Stimulated activated CD4-positive, alpha-beta T cell treated with anti-CD3 and anti-CD28 coated beads, Interleukin-1b, Interleukin-23, amount 100 ng/mL, for 48 hours (primary cell): Measurements from ENCODE around the gene U2AF1L4.
A peak's percentile ranks its signal among the peaks of the same experiment; 100 is the strongest.
"Not testable (repeated sequence)": the region's sequence is repeated elsewhere in the genome, so short reads cannot be mapped to it uniquely, and the experiment has no call there.

Experiments used
- DNase-seq: peaks from one replicate; pipeline ENCODE4 v3.0.0-alpha.2; 2020

U2AF1L4 gene

DNA sequence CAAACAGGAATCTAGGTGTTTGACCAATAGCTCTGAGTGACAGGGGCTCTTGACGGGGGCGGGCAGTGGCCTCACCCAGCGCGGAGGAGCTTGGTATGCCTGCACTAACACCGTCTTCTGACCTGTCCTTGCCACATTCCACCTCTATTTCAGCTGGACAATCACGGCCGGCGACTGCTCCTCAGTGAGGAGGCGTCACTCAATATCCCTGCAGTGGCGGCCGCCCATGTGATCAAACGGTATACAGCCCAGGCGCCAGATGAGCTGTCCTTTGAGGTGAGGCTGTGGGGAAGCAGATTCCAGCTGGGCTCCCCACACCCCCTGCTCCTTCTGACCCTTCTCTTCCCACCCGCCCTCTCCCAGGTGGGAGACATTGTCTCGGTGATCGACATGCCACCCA is 34.8 kb upstream of the U2AF1L4 start:
- DNase-seq, result no peak

DNA sequence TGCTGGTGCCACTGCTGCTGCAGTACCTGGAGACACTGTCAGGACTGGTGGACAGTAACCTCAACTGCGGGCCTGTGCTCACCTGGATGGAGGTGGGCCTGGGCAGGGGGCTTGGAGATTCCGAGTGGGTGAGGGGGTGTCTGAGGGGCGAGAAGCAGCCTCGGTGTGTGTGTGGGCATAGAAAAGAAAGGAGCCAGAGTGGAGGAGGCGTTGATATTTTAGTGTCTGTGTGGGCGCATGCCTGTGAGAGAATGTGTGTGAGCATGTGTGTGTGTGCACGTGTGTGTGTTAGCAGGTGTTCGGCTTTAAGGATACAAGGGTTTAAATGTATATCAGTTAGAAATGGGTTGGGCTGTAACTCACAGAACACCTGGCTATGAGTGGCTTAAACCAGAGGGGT is 33.8 kb upstream of the U2AF1L4 start:
- no peak for DNase-seq

DNA sequence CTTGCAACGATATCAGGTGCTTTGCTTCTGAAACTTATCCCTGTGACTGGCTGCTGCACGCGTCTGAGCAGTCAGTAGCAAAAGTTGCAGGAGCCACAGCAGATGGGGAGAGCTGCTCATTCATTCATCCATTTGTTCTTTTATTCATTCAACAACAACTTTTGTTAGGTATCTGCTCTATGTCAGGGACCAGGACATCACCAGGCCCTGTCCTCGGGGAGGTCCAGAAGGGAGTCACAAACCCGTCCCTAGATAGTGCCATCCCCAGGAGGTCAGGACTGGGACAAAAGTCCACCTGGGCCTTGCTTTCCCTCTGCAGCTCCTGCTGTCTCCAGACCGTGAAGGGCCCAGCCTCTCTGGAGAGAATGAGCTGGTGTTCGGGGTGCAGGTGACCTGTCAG is 32.7 kb upstream of the U2AF1L4 start:
- DNase-seq, result no peak

DNA sequence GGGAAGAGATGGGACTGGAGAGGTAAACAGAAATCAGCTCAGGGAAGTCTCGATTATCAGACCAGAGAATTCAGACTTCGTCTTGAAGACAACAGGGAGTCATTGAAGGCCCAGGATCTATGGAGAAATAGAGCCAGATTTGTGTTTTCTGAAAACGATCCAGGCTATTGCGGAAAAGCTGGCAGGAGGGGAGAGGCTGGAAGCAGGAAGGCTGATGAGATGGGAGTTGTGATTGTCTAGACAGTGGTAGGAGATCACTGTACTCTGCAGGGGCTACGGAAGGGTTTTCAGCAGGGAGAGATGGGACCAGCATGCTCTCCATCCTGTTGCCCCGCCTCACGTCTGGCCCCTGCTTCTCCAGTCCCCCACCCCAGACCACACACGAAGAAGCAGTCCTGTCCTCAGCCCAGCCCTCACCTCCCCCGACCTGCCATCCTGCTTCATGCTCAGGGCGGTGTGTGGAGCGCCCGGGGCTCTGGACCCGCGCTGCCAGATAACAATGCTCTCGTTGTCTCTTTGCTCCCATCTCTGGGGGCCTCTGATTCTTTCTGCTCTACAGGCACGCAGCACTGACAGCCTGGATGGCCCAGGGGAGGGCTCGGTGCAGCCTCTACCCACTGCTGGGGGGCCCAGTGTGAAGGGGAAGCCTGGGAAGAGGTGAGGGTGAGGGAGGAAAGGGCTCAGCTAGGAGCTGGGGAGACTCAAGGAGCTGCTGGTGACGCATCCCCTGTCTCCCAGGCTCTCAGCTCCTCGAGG is 32.0 kb upstream of the U2AF1L4 start:
- no peak for DNase-seq

DNA sequence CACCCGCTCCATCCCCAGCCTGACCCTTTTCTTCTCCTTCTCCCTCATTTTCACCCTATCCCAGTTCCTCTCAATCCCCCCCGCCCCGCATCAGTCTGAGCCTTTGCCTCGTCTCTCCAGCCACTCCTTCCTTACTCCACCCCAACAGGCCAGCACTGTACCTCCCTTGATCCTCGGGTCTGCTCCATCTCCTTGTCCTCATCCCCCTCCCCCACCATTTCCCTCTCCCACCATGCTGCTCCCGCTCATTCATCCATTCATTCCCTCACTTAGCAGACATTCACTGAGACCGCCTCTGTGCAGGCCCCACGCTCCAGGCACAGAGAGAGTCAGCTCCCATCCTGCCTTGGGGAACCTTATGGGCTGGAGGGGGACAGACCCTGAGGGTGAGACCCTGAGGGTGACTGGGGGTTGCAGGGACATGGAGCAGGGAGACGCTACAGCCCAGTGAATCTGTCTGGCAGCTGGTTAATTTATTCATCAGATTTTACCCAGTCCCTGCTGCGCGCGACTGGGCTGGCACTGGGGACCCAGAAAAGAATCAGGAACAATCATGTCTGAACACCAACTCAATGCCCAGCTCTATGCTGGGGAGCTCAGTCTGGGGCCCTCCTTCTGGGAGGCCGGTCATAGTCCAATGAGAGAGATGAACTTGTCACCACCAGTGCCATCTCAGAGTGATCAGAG is 31.0 kb upstream of the U2AF1L4 start:
- DNase-seq, result no peak

DNA sequence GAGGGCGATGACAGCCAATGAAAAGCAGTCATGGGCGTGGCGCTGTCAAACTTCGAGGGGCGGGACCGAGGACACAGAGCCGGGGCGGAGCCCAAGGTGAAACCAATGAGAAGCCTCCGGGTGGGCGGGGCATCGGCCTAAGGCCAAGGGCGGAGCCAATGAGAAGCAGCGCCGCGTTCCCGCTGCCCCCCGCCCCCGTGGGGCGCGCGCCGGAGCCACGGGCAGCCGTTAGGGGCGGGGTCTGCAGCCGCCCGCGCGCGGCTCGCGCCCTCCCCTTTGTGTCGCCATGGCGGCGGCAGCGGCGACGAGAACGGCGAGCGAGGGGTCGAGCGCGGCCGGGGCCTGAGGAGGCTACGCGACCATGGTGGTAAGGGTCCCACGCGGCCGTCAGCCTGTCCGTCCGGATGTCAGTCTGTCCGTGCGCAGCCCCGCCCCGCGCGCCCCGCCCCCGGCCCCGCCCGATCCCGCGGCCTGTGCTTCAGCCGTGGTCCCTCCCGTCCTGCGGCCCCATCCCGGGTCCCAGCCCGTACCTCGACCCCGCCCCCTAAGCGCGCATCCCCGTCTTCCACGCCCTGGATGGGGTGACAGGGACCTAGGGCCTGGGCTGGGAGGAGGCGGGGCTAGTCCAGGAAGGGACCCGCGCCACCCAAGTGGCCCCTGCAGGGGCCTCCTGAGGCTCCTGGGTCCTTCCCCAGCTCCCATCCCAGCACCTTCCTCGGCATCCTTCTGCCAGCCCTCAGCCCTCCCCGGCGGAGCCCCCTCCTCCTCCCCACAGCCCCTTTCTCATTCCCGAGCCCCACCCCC is 30.3 kb upstream of the U2AF1L4 start, which contains the start of gene ARHGAP33:
Gene ARHGAP33, plus strand, starts transcription at position 267 of the 804 bp plus-strand sequence. Its CDS starts 95 bp downstream, at position 362.
- DNase-seq, result peak; percentile 99

DNA sequence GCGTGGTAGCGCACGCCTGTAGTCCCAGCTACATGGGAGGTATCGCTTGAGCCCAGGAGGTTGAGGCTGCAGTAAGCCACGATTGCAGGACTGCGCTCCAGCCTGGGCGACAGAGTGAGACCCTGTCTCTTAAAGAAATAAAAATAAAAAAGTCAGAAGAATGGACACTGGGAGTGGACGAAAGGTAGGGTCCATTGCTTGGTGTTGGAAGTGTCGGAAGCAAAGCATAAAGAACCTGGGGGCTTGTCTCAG is 29.8 kb upstream of the U2AF1L4 start:
- DNase-seq, result no peak

DNA sequence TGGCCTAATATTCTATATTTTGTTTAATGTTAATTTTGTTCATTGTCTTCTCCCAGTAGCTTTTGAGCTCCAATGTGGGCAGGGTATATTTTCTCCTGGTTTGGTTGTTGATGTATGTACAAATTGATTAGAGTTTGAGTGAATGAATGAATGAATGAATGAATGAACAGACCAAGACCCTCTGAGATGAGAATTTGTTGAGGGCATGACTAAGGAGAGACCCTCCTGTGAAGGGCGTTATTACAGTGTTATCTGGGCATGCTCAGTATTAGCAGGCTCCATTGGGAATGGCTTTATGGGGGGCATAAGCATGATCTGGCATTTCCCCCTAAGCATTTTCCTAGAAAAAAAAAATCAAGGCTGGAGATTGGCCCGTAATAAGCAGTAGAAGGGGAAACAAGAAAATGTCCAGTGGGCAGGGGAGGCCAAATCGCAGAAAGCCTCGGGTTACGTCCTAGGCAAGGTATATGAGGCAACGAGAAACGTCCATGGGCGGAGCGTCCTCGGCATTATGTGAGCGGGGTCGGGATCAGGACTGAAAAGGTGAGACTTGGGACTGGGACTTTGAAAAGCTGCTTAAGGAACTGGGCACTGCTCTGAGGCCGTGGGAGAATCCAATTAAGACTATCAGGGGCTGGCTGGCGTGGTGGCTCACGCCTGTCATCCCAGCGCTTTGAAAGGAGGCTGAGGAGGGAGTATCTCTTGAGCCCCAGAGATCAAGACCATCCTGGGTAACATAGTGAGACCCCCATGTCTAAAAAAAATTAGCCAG is 29.2 kb upstream of the U2AF1L4 start:
- DNase-seq, result no peak

DNA sequence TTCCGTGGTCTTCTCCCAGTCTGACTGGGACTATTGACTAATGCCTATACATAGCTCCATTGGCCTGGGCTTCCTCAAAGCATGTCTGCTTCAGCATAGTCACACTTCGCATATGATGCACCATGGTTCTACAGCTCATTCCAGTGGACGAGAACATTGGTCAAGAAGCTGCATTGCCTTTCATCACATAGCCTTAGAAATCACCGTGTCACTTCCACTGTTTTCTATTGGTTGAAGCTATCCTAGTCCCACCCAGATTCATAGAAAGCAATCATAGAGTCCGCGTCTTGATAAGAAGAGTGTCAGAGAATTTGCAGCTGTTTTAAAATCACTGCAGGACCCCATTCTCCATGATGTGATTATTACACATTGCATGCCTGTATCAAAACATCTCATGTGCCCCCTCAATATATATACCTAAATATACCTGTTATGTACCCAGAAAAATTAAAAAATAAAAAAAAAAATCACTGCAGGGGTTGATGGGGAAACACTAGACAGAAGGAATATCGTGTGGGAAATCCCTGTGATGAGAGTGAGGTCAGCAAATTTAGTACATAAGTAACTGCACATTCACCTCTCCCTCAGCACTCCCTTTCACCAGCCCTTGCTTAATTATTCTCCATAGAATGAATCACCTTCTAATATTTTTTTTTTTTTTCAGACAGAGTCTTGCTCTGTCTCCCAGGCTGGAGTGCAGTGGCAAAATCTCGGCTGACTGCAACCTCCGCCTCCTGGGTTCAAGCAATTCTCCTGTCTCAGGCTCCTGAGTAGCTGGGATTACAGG is 28.0 kb upstream of the U2AF1L4 start:
- DNase-seq, result no peak

DNA sequence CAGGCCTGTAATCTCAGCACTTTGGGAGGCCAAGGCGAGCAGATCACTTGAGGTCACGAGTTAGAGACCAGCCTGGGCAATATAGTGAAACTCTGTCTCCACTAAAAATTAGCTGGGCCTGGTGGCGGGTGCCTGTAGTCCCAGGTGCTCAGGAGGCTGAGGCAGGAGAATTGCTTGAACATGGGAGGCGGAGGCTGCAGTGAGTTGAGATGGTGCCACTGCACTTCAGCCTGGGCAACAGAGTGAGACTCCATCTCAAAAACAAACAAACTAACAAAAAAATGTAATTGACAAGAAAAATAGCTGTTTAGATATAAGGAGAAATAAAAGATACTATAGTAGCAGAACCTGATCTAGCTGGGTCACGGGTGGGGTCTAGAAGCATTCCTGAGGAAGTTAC is 27.1 kb upstream of the U2AF1L4 start:
- DNase-seq, result not testable (repeated sequence)

DNA sequence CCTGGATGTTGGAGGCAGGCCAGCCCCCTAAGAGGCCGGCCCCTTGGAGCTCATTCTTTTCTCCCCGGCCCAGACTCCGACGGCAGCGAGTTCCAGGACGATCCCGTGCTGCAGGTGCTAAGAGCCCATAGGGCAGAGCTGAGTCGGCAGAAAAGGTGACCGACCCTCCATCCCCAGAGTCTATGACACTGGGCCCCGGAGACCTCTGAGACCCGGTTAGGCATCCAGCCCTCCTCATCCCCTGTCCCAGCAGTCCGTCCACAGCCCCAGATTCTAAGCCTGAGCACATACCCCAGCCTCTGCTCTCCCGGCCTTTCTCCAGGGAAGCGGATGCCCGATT is 22.8 kb upstream of the U2AF1L4 start:
- DNase-seq, result no peak

DNA sequence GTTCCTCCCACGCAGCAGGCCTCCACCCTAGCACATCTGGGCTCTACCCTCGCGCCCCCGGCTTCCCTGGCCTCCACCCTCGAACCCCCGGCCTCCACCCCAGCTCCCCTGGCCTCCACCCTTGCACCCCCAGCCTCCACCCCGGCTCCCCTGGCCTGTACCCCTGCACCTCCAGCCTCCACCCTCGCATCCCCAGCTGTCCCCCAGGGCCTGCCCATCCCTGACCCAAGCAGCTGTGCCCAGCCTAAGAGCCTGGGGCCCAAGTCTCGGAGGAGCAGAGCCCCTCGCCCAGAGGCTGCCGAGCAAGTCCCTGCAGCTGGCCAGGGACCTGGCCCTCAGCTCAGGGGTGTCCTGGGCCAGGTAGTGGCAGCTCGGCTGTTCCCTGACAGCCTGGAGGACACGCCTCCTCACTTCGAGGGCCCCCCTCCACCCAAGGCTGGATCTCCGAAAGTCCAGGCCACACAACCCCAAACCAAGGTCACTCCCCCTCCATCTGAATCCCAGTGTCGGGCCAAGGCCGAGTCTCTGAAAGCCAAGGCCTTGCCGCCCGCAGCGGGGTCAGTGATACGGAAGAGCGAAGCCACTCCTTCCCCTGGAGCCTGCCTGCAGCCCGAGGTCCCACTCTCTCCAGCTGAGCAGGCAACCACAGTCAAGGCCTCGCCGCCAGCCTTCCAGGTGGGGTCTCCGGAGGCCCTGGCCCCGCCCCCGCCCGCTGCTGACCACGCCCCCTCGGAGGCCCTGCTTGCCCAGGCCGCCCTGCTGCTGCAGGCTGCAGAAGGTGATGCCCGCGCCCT is 22.3 kb upstream of the U2AF1L4 start:
- DNase-seq, result no peak

DNA sequence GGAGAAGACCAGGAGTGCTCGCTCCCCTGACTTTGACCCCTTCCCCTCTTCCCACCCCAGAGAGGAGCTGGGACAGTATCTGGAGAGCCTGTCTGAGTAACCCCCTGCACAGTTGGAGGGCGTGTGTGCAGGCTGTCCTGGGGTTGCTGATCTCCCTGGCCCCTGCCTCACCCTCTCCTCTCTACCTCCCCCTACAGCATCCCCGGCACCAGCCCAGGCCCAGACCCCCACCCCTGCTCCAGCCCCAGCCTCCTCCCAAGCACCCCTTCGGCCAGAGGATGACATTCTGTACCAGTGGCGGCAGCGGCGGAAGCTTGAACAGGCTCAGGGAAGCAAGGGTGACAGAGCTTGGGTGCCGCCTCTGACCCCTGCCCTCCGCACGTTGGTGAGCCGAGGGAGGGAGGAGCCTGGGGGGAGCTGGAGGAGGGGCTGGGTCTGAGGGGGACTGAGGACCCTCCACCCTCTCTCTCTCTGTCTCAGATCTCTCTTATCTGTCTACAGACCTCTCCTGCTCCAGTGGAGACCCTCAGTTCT is 21.4 kb upstream of the U2AF1L4 start:
- no peak for DNase-seq

DNA sequence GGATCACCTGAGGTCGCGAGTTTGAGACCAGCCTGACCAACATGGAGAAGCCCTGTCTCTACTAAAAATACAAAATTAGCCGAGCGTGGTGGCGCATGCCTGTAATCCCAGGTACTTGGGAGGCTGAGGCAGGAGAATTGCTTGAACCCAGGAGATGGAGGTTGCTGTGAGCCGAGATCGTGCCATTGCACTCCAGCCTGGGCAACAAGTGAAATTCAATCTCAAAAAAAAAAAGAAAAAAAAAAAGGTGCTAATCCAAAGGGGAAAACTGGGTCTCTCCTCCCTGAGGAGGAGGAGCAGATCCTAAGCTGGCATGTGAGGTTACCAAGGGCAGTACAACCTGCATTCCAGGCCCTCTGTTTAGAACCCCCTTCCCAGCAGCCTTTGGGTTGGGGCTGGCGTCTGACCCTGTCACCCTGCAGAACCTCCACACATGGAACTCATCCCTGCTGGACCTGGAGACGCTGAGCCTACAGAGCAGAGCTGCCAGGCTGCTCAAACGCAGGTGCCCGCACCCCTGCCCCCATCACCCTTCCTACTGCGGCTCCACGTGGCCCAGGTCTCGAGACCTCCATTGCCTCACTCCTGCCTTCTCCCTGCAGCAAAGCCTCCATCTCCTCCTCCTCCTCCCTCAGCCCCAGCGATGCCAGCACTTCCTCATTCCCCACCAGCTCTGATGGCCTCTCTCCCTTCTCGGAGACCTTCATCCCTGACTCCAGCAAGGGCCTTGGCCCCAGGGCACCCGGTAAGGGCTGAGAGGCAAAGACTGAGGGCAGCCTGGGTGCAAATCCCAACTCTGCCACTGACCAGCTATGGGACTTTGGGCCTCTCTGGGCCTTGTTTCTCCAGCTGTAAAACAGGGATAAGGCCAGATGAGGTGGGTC is 19.5 kb upstream of the U2AF1L4 start:
- no peak for DNase-seq

DNA sequence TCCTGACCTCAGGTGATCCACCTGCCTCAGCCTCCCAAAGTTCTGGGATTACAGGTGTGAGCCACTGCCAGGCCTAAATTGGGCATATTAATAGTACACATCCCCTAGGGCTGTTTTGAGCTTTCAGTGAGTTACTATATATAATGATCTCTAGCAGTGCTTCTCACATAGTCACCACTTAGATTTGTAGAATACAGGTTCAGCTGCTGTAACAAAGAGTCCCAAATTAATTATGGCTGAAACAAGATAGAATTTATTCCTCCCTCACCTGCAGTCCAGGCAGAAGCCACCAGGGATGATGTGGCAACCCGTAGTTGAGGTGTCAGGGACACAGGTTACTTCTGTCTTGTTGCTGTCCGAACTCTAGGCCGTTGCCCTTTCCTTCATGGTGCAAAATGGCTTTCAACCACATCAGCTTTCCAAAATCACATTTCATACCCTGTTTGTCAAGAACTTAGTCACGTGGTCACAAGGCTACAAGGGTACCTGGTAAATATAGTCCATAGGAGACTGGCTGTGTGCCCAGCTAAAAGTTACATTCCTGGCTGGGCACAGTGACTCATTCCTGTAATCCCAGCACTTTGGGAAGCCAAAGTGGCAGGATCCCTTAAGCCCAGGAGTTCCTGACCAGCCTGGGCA is 15.6 kb upstream of the U2AF1L4 start:
- no peak for DNase-seq

DNA sequence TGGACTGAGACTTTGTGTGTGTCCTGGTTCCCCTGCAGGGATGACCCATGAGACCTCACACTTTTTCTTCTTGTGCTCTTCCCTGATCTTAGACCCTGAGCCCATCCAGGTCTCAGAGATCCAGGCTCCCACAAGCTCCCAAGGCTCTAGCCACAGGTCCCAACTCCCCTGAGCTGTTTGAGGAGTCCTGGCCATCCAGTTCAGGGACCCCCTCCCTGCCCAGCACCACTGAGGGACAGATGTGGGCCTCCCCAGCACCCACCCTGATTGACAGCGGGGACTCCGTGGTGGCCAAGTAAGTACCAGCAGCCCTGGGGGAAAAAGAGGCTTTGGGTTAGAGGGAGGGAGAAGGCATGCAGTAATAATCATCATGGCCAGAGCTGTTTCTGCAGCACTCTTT is 14.5 kb upstream of the U2AF1L4 start:
- no peak for DNase-seq

DNA sequence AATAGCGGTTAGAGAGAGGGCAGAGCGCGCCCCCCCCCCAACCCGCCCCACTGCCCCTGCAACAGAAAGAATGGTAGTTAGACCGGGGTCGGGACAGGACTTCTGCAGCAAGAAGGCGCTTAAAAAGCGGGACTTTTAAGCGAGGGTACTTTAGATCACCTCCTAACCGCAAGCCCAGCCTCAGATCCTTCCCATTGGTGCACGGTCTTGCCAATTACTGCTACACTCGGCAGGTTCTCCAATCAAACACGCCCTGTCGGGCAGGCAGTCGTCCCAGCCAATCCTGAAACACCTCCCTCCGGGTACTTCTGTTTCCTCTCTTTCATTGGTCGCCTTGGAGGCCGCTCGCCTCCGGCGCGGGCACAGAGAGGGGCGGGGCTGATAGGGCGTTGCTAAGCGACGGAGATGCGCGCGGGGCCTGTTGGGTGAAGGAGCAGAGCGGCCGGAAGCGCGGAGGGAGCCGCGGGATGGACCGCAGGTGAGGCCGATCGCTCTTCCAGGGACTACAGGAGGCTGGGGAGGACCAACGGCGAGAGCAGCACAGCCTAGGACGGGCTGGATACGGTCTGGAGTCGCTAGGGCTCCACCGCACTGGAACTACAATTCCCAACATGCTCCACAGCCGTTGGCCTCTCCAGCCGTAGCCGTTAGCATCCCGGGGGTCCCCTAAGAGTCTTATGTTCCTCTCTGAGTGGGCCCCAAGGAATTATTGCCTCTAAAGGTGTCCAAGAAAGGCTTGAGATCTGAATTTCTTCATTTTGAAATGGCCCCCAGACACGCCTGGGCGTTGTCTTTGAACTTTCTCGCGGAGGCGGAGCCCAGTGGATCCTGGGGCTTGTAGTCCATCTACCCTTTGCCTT is 12.8 kb upstream of the U2AF1L4 start, which contains the start of gene PROSER3:
Gene PROSER3, plus strand, starts transcription at position 428 of the 860 bp plus-strand sequence. Its CDS starts 40 bp downstream, at position 468.
- peak; percentile 99 for DNase-seq

DNA sequence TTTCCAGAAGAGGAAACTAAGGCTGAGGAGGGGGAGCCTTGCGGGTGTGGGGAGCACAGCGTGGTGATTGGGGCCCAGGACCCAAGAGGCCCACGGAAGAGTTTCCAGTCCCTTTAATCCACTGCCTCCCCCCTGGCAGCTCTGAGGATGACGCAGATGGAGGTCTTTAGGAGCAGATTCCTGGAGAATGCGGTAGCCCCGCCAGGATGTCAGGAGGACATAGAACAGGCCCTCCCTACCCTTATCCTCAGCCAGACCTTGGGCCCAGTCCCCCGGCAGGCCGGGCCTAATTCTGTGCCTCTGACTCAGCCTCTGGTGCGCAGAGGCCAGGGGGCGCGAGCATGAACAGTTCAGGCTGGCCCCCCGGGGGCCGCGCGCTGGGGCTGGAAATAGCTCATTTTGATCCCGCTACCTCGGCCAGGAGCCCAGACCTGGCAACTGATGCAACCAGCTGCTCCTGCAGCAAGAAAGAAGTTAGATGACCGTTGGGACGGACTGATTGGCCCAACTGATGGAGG is 12.1 kb upstream of the U2AF1L4 start:
- DNase-seq, result peak; percentile 44
